Medulla oblongata (tissue), 1 donor: ENCODE results near the gene LHX2.

ENCODE experiments used
- DNase-seq: peaks from one replicate; pipeline ENCODE4 v3.0.0-alpha.2; 2015; ENCODE audit errors: extremely low spot score

LHX2 gene

GRCh38 chr9:124013309-124014210, 2.0 kb downstream of the LHX2 start:
- DNase-seq: no peak

DNA sequence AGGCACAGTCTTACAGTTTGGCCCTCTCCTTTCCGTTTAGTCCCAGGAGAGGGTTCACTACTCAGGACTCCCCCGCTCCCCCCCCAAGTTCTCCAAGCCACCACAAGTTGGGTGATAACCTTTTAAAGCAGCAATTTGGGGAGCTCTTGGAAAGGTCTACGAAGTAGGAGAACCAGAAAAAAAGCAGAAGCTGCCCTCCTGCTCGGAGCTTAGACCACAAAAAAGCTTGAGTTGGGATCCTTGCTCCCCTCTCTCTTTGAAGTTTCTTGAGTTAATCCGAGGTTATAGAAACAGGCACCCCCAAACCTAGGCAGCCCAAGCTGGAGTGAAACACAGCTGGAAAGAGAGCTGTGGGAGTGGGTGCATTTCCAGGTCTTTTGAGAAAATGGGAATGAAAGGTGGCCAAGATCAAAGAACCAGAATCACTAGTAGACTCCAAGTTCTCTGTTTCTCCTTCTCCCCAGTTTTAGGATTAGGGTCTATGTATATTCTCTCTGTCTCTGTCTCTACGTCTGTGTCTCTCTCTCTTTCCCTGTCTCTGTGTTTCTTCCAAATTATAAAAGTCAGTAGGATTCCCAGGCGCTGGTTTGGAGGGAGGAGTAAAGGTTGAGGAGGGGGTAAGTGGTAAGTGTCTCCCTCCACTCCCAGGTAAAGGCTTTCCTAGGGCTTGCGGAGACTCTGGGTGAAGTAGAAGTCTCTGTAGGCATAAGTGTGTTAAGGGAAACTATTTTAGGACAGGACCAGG, 2.8 kb downstream of the LHX2 start:
- DNase-seq: no peak

DNA sequence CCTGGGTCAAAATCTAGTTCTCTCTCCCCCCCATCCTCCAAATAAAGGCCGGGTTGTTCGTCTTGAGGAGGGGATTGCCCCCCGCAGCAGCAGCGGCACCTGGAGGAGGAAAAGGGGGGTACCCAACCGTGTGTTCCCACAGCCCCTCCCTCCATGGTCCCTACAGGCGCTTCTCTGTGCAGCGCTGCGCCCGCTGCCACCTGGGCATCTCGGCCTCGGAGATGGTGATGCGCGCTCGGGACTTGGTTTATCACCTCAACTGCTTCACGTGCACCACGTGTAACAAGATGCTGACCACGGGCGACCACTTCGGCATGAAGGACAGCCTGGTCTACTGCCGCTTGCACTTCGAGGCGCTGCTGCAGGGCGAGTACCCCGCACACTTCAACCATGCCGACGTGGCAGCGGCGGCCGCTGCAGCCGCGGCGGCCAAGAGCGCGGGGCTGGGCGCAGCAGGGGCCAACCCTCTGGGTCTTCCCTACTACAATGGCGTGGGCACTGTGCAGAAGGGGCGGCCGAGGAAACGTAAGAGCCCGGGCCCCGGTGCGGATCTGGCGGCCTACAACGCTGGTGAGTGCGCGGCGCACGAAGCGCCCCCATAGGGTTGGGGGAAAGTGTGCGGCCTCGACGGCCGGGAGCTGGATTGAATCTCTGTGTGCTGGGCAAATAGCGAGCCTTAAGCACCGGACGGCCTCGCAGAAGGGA, 3.5 kb downstream of the LHX2 start:
- no peak for DNase-seq

DNA sequence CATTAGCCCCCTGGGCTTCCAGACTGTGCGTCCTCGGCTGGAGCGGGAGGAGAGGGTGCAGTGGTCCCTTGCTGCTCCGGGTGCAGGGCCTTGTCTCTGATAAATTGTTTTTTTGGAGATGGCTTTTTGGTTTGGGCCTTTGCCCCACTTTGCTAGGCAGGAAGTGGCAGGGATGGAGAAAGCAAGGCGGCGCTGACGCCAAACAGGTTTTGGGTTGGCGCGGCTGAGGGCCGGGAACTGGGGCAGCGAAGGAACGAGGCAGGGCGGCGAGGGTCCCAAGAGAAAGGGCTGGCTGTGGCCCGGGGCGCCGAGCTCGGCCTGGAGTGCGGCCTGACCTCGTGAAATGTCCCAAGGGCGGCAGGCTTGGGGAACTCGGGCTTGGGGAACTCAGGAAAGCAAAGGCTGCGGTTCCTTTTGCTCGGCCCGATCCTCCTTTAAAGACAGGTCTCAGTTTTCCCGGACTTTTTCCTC, 4.1 kb downstream of the LHX2 start:
- no peak for DNase-seq

- no peak for DNase-seq
Measured at GRCh38 chr9:124016175-124017050, 4.8 kb downstream of the LHX2 start.

GRCh38 chr9:124017051-124017928, 5.7 kb downstream of the LHX2 start:
- DNase-seq: no peak

- DNase-seq: no peak
Measured at GRCh38 chr9:124017929-124018729, 6.6 kb downstream of the LHX2 start.

DNA sequence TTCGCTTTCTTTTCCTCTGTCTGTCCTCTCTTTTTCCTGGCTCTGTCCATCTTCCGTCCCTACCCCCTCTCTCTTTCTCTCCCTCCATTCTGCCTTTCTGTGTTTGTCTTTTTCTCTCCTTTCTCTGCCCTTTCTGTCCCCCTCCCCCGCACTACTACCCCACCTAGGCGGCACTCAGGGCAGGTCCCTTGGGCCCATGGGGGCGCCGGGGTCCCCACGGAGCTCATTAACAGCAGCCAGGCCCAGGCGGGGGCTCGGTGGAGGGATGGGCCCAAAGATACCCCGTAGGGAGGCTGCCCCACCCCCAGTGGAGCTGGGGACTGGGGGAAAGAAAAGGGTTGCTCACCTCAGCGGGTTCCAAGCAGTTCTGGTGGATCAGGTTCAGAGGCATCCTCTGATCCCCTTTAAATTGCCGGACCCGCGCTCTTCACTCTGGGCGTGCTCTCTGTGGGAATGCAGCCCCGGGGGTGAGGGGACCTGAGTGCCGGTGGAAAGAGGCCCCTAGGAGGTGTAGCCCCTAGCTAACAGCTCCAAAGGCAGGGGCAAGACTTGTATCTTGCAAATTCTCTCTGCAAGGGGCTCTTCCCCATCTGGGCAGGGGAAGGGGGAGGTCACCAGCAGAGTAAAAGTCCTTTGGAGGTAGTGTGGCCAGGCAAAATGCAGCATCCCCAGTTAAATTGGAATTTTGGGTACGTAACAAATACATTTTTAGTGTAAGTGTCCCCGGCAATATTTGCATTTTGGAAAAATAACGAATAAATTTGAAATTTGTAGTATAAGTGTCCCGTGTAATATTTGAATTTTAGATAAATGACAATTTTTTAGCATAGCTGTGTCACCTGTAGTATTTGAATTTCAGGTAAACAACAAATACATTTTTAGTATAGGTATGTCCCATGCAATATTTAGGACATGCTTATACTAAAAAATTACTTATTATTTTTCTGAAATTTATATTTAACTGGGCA, 7.4 kb downstream of the LHX2 start:
- DNase-seq: no peak

GRCh38 chr9:124019771-124020519, 8.4 kb downstream of the LHX2 start:
- DNase-seq: no peak

DNA sequence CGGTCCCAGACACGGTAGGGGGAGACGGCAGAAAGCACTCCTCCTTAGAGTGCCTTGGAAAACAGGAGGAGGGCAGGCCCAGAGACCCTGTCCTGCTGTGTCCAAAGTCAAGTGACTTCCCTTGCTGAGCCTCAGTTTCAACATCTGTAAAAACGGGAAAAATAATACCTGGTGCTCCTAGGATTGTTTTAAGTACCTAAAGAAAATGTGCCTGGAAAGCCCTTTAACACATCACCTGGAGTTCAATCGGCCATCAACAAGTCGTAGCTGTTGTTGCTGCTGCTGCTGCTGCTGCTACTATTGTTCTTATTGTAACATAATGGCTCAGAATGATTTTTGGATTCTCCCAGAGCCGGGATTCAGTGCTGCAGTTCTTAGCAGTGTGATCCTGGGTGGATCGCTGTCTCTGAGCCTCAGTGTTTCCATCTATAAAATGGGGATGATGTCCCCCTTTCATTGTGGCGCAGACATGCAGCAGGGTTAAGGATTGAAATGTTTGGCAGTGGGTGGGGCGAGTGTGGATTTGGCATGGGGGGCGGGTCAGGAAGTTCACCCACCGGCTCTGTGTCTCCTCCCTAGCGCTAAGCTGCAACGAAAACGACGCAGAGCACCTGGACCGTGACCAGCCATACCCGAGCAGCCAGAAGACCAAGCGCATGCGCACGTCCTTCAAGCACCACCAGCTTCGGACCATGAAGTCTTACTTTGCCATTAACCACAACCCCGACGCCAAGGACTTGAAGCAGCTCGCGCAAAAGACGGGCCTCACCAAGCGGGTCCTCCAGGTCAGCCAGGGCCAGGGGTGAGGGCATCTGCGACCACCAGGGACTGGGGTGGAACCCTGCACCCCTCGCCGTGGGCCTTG, 9.2 kb downstream of the LHX2 start:
- no peak for DNase-seq

GRCh38 chr9:124021385-124021769, 9.8 kb downstream of the LHX2 start:
- no peak for DNase-seq

DNA sequence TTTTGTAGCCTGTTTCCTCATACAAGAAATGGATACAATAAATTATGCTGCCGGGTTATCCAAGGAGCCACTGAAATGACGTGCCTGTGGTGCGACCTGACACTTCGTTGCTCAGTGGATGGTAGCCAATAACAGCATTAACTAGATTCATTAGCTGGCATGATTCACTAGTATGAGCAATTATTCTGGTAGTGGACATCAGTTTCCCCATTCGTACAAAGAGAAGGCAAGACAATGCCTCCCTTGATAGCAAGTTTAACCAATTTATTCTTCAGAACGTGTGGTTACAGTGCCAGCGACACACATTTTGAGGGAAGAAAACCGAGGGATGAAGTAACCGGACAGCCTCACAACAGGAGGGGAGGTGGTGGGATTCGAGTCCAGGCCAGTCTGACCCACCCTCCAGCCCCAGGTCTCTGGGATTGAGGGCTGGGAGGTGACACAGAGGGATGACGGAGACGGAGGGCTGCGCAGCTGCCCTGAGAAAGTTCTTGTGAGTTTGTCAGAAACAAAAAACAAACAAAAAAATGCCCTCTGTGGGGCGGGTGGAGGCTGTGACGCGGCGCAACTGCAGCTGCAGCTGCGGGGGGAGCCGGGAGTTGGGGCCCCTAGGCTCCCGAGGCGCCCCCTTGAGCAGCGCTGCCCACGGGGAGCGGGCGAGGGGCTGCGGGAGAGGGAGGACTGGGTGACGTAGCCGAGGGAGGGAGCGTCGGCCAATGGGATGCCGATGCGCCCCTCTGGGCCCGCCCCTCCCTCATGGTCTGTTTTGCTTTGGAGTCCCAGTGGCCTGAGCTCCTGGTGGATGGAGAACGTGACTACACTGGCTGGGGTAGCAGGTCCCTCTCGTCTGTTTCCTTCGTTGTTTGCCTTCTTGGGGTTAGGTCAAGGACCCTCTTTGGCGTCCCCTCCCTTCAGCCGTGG, 10.9 kb downstream of the LHX2 start:
- DNase-seq: no peak

DNA sequence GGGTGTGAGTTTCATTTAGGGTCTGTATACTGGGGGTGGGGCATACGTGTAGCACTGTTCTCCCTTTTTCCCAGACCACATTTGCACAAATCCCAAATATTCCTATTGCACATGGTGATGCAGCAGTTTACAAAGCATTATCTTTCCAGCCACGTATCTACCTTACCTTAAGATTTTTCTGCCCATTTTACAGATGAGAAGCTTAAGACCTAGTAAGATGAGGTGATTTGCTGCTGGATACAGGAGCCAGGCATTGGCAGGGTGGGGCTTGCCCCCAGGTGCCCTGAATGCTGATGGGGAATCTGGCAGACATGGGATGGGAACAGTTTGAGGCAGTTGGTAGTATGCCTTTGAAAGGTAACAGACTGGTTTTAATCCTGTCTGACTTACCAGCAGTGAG, 12.5 kb downstream of the LHX2 start:
- no peak for DNase-seq

DNA sequence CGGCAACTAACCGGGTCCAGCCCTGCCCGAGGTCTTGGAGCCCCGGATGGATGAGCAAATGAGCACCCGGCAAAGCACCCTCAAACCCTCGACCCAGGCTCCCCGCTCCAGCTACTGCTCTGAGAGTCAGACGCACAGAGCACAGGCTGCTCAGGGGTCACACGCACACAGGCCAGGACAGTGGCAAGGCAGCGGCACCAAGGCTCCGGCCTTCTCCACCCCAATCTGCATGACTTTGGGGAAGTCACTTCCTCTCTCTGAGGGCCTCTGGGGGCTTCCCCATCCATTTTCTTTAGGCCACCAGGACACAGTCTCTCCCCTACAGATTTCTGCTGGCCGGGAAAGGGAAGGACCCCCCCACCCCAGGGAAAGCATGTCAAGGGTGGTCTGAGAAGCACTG, 18.0 kb downstream of the LHX2 start:
- no peak for DNase-seq

DNA sequence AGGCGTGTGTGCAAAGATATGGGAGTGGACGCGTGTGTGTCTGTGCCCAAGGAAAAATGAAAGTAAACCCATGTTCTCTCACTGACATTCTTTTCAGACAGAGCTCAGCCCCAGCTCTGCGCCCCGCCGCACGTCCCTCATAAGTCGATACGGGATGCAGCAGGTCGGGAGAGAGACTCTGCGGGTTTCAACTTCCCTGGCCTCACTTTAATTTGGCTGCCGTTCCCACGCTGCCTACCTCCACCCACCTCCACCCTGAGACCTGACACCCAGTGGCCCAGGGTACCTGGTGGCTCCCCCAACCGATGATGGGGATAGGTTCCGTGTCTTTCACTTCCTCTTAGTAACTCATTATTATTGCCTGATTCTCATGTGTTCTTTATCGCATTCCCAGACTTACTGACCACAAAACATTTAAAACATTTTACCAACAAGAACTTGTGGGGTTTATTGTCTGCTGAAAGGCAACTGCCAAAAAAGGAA, 19.4 kb downstream of the LHX2 start:
- DNase-seq: no peak
